ENCODE results near the gene BICC1.

- TF ChIP-seq POLR2A (IDR thresholded peaks at IDR 0.05; ENCODE audit: extremely low read depth, insufficient read length) (no peak), CTCF (IDR thresholded peaks at IDR 0.05; ENCODE audit: low read depth, low read length) (no peak), MAX (IDR thresholded peaks at IDR 0.05; ENCODE audit: low read depth, low read length) (no peak)
These were observed 243.0 kb downstream of the BICC1 start for GRCh38 chr10:58755677-58756076.
